CD4-positive, alpha-beta T cell (primary cell): Measurements from ENCODE around the gene CHST6. TPM values are rescaled to one million over a fixed set of nuclear protein-coding genes. Genes with fewer than 3 reads are reported as not detected.

ENCODE experiments used
- ATAC-seq: fragments of 200-7000 bp; cut with Tn5 transposase; one replicate; pipeline ENCODE4 v1.10.0; 2022; ENCODE audit warnings: mild to moderate bottlenecking; ENCODE audit not compliant: poor library complexity
- CTCF ChIA-PET: fragments of 350-600 bp; sonication (Branson Sonifier 250); formaldehyde crosslinking; loops from one replicate; lab custom pipeline; 2021; ENCODE audit warnings: antibody characterized with exemption, inconsistent platforms; lab: Charles Lee
- POLR2A ChIA-PET: fragments of 350-600 bp; sonication (Branson Sonifier 250); formaldehyde crosslinking; loops from one replicate; lab custom pipeline; 2021; ENCODE audit warnings: antibody characterized with exemption, inconsistent platforms; lab: Charles Lee
- DNase-seq, 14 experiments: peaks; one replicate each; pipeline ENCODE4 v3.0.0-alpha.2; 2013 to 2020; ENCODE audit warnings: mixed read lengths in 2 of 14
- H3K27ac ChIP-seq, 2 donors: one replicate each; pipeline versions ENCODE4 v1.5.1 to v1.7.0; 2013; ENCODE audit warnings: low read length in 2 of 2, low read depth in 1 of 2, mild to moderate bottlenecking in 1 of 2
- H3K27me3 ChIP-seq, 2 experiments: 1 replicate in 1 of 2; 2 replicates in 1 of 2; pipeline versions ENCODE4 v1.6.1 to v1.7.0; 2013; ENCODE audit warnings: low read length in 2 of 2, control low read depth in 1 of 2, mild to moderate bottlenecking in 1 of 2, moderate library complexity in 1 of 2; ENCODE audit not compliant: insufficient read depth in 2 of 2, control insufficient read depth in 1 of 2
- H3K36me3 ChIP-seq: one replicate; pipeline ENCODE4 v1.6.1; 2013; ENCODE audit warnings: low read length, control low read depth; ENCODE audit not compliant: insufficient read depth
- H3K4me1 ChIP-seq: one replicate; pipeline ENCODE4 v1.6.1; 2013; ENCODE audit warnings: low read length, control low read depth; ENCODE audit not compliant: insufficient read depth
- H3K4me3 ChIP-seq: one replicate; pipeline ENCODE4 v1.5.1; 2013; ENCODE audit warnings: mild to moderate bottlenecking, low read length, moderate library complexity
- H3K9me3 ChIP-seq, 2 experiments: 1 replicate in 1 of 2; 2 replicates in 1 of 2; pipeline versions ENCODE4 v1.6.1 to v1.7.0; 2013; ENCODE audit warnings: low read length in 2 of 2, mild to moderate bottlenecking in 2 of 2, control low read depth in 1 of 2, moderate library complexity in 1 of 2; ENCODE audit not compliant: control insufficient read depth in 1 of 2, insufficient read depth in 1 of 2
- H3K27ac Mint-ChIP-seq: one replicate; pipeline ENCODE4 v1.8.0; 2020; ENCODE audit warnings: mixed read lengths
- H3K27me3 Mint-ChIP-seq: one replicate; pipeline ENCODE4 v1.8.0; 2021; ENCODE audit warnings: mixed read lengths
- H3K36me3 Mint-ChIP-seq: one replicate; pipeline ENCODE4 v1.8.0; 2021; ENCODE audit warnings: low read depth, mixed read lengths
- H3K4me1 Mint-ChIP-seq: one replicate; pipeline ENCODE4 v1.8.0; 2021; ENCODE audit warnings: low read depth, mixed read lengths
- H3K4me3 Mint-ChIP-seq: one replicate; pipeline ENCODE4 v1.8.0; 2020; ENCODE audit warnings: mild to moderate bottlenecking, mixed read lengths
- H3K9me3 Mint-ChIP-seq: one replicate; pipeline ENCODE4 v1.8.0; 2020; ENCODE audit warnings: mixed read lengths
- intact Hi-C, 2 experiments: fragments of 100-400 bp; cut with DNase I in 1 of 2; cut with micrococcal nuclease in 1 of 2; formaldehyde crosslinking; loops; one replicate each; pipeline versions ENCODE4 v1.15.1 to v1.9.0; 2023 to 2025; cut with DNase I, micrococcal nuclease
- total RNA-seq, 174 experiments: library from RNA in 2 of 174; stranded (reverse) in 2 of 174; gene quantifications; one replicate each; pipeline ENCODE4 v1.2.3 and lab custom pipeline; 2021 to 2026
- TF ChIP-seq, protein P1 (sequence below): fragments of 200-600 bp; IDR thresholded peaks from one replicate; pipeline ENCODE4 v1.8.0; 2022; ENCODE audit warnings: antibody characterized with exemption, mild to moderate bottlenecking

CHST6 gene
- total RNA-seq, 2 experiments from 2014 or later = not detected

DNA sequence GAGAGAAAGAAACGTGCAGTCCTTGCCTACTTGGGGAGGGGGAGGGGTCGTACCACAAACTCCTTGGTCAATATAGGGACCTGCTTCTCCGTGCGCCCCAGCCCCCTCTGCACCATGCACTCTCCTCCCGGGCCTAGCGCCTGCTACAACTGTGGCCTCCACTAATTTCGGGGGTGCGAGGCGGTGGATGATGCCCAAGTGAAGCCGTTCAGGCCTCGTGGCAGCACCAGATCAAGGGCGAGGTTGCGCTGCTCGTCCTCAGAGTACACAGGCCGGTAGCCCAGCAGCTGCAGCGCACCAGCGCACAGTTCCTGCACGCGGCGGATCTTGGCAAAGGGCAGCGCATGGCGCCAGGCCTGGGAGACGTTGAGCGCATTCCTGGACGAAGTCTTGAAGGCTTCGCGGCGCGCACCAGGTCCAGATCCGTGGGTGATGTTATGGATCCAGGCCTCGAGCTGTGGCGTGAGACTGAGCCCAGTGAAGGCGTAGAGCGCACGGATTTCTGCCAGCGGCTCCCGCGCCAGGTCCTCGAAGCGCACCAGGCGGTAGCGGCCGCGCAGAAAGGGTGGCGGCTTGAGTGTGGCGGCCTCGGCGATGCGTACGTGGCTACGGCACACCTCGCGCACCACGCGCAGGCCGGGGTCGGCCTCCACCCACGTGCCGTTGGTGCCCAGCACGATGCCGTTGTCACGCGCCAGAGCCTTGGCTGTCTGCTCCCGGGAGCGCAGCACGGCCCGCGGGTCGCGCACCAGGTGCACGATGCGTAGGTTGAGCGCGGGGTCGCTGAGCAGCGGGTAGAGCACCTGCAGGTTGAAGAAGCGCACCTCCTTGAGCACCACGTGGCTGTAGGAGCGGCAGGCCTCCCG is 16.5 kb downstream of the CHST6 start:
- H3K27ac ChIP-seq = no peak overlapping the region
- Mint-ChIP-seq H3K9me3 (no peaks in the 10 kb centered on the region), H3K4me3 (no peak overlapping the region), H3K27me3 (peaks cover 15% of the 10 kb centered on the region), H3K36me3 (no peaks in the 10 kb centered on the region), H3K27ac (no peak overlapping the region), H3K4me1 (no peaks in the 10 kb centered on the region)
- ATAC-seq (no peak), DNase-seq (no peak)
- H3K9me3 ChIP-seq = peaks cover 0 to 13% of the 10 kb centered on the region in 2 experiments
- H3K36me3 ChIP-seq = no peaks in the 10 kb centered on the region
- no peaks in the 10 kb centered on the region for H3K4me1 ChIP-seq
- ChIA-PET CTCF (no interaction called here), POLR2A (no interaction called here)
- intact Hi-C loops = no loop called here
- TF ChIP-seq, protein P1, sequence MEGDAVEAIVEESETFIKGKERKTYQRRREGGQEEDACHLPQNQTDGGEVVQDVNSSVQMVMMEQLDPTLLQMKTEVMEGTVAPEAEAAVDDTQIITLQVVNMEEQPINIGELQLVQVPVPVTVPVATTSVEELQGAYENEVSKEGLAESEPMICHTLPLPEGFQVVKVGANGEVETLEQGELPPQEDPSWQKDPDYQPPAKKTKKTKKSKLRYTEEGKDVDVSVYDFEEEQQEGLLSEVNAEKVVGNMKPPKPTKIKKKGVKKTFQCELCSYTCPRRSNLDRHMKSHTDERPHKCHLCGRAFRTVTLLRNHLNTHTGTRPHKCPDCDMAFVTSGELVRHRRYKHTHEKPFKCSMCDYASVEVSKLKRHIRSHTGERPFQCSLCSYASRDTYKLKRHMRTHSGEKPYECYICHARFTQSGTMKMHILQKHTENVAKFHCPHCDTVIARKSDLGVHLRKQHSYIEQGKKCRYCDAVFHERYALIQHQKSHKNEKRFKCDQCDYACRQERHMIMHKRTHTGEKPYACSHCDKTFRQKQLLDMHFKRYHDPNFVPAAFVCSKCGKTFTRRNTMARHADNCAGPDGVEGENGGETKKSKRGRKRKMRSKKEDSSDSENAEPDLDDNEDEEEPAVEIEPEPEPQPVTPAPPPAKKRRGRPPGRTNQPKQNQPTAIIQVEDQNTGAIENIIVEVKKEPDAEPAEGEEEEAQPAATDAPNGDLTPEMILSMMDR = no peak
- no peak overlapping the region for H3K4me3 ChIP-seq
- no peaks in the 10 kb centered on the region for H3K27me3 ChIP-seq

DNA sequence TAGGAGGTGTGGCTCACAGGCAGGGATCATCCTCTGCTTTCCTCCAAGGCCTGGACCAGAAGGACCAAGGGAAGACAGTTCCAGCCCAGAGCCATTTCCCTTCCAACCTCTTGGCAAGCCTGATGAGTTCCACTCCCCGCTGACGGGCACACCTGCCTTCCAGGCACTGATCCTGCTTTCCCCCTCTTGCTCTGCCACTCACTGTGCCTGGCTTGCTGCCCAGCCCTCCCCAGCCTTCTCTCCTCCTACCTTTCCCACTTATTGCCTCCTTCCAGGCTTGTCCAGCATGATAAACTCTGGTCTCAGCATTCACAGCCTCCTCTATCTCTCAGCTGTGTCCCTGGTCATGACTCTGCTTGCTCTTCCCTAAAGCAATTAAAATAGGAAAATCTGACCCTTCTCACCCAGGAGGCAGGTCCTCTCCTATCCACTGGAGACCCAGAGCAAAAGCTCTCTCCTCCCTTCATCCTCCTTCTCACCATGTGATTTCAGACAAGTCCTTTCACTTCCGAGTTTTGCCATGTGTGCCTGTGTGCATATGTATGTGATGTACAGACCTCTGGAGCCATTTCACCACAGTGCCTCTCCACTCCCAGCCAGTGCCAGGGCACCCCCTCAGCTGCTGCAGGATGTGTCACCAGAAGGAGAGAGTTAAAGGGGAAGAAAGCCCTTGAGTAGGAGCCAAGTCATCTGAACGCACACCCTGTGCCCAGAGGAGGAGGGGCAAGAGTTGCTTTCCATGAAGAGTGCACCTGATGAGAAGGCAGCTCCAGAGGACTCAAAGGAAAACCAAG is 17.4 kb downstream of the CHST6 start:
- Mint-ChIP-seq H3K27me3 (peaks cover 15% of the 10 kb centered on the region), H3K27ac (no peak overlapping the region), H3K4me3 (no peak overlapping the region), H3K9me3 (no peaks in the 10 kb centered on the region), H3K4me1 (no peaks in the 10 kb centered on the region), H3K36me3 (no peaks in the 10 kb centered on the region)
- Histone ChIP-seq H3K4me1 (no peaks in the 10 kb centered on the region), H3K27me3 (no peaks in the 10 kb centered on the region), H3K4me3 (no peak overlapping the region), H3K9me3 (peaks cover 0 to 13% of the 10 kb centered on the region in 2 experiments), H3K36me3 (no peaks in the 10 kb centered on the region), H3K27ac (no peak overlapping the region)
- ATAC-seq (no peak), DNase-seq (peak in 2 of 14 experiments; percentile 40 to 50)
- CTCF ChIA-PET = no interaction called here
- POLR2A ChIA-PET = no interaction called here
- TF ChIP-seq, protein P1 = no peak
- intact Hi-C loops = no loop called here

DNA sequence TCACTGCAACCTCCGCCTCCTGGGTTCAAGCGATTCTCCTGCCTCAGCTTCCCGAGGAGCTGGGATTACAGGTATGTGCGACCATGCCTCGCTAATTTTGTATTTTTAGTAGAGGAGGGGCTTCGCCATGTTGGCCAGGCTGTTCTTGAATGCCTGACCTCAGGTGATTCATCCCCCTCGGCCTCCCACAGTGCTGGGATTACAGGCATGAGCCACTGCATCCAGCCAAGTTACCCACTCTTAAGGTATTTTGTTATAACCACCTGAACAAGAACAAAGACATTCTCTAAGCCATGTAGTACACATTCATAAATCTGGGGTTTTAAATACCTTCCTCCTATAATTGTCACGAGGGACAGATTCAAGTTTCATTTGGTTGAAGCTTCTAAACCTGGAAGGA is 18.4 kb downstream of the CHST6 start:
- Histone ChIP-seq H3K4me1 (no peaks in the 10 kb centered on the region), H3K27me3 (no peaks in the 10 kb centered on the region), H3K36me3 (no peaks in the 10 kb centered on the region), H3K27ac (no peak overlapping the region), H3K9me3 (peaks cover 0 to 13% of the 10 kb centered on the region in 2 experiments), H3K4me3 (no peak overlapping the region)
- intact Hi-C loops = no loop called here
- Mint-ChIP-seq H3K27ac (no peak overlapping the region), H3K27me3 (peaks cover 15% of the 10 kb centered on the region), H3K4me1 (no peaks in the 10 kb centered on the region), H3K9me3 (no peaks in the 10 kb centered on the region), H3K4me3 (no peak overlapping the region), H3K36me3 (no peaks in the 10 kb centered on the region)
- ChIA-PET POLR2A (interaction anchor here (0.6 kb wide), 1 partner anchor 146 kb away, joined by 3 read pairs; the partner anchor contains the start of gene ADAT1), CTCF (interaction anchor here (0.8 kb wide), 1 partner anchor 12 kb away, joined by 3 read pairs; no protein-coding TSS in a partner anchor)
- ATAC-seq (no peak), DNase-seq (no peak)
- TF ChIP-seq, protein P1 = no peak
